Loucy (cell line): ENCODE measurements around the gene RABL6.
"Not testable (repeated sequence)": the region's sequence is repeated elsewhere in the genome, so short reads cannot be mapped to it uniquely, and the experiment has no call there.

Experiments used
- CTCF ChIP-seq: fragments of 200-600 bp; sonication (generic); conservative IDR thresholded peaks from 2 replicates; pipeline ENCODE4 v1.5.1; 2014; ENCODE audit warnings: mild to moderate bottlenecking, antibody characterized with exemption, low read length
- EZH2phosphoT487 ChIP-seq: fragments of 200-600 bp; IDR thresholded peaks from 2 replicates; pipeline ENCODE4 v1.6.1; 2018; ENCODE audit warnings: antibody characterized with exemption, mild to moderate bottlenecking, moderate library complexity, borderline replicate concordance

GRCh38 chr9:136843801-136844740 lies 36.3 kb downstream of the RABL6 start:
- TF ChIP-seq CTCF, result peak; percentile 54
- TF ChIP-seq EZH2phosphoT487, result not testable (repeated sequence)
